Neural progenitor cell (in vitro differentiated cells): ENCODE results near the gene MGMT.

Source experiments
- CTCF ChIP-seq: fragments of 200-600 bp; sonication (generic); IDR thresholded peaks from 2 replicates; pipeline ENCODE4 v1.5.1; 2017; ENCODE audit warnings: antibody characterized with exemption, mild to moderate bottlenecking
- EZH2 ChIP-seq: fragments of 200-600 bp; sonication (generic); IDR thresholded peaks from 2 replicates; pipeline ENCODE4 v1.6.1; 2017; ENCODE audit warnings: antibody characterized with exemption, mild to moderate bottlenecking, moderate library complexity
- EZH2phosphoT487 ChIP-seq: fragments of 200-600 bp; sonication (generic); IDR thresholded peaks from 2 replicates; pipeline ENCODE4 v1.6.1; 2017; ENCODE audit warnings: antibody characterized with exemption

- TF ChIP-seq CTCF (no peak), EZH2phosphoT487 (no peak), EZH2 (no peak)
Measured at GRCh38 chr10:129560361-129560760, 93.3 kb downstream of the MGMT start.
